Psoas muscle (tissue), 8 donors: Measurements from ENCODE around the gene ARMC12. TPM values are rescaled to one million over a fixed set of nuclear protein-coding genes. Genes with fewer than 3 reads are reported as not detected.

Experiments
- ATAC-seq, 4 donors: fragments of 200-7000 bp; cut with Tn5 transposase; one replicate each; pipeline ENCODE4 v1.9.1; 2020; ENCODE audit warnings: moderate library complexity in 3 of 4, mild to moderate bottlenecking in 2 of 4
- DNase-seq, 2 donors: peaks; one replicate each; pipeline ENCODE4 v3.0.0-alpha.2; 2020
- H3K27ac ChIP-seq: fragments of 200-600 bp; one replicate; pipeline ENCODE4 v1.8.0; 2022
- H3K27me3 ChIP-seq, 3 donors: fragments of 200-600 bp in 1 of 3; one replicate each; pipeline versions ENCODE4 v1.6.1 to v1.8.0; 2013 to 2022; ENCODE audit warnings: low read length in 2 of 3, mild to moderate bottlenecking in 2 of 3, moderate library complexity in 1 of 3; ENCODE audit not compliant: insufficient read depth in 3 of 3
- H3K36me3 ChIP-seq, 2 donors: fragments of 200-600 bp in 1 of 2; one replicate each; pipeline versions ENCODE4 v1.6.1 to v1.8.0; 2013 to 2022; ENCODE audit warnings: low read depth in 1 of 2, mild to moderate bottlenecking in 1 of 2, moderate library complexity in 1 of 2; ENCODE audit not compliant: insufficient read depth in 1 of 2
- H3K4me1 ChIP-seq: fragments of 200-600 bp; one replicate; pipeline ENCODE4 v1.8.0; 2022
- H3K4me3 ChIP-seq: fragments of 200-600 bp; one replicate; pipeline ENCODE4 v1.8.0; 2022; ENCODE audit warnings: mild to moderate bottlenecking
- H3K9me3 ChIP-seq: fragments of 200-600 bp; one replicate; pipeline ENCODE4 v1.8.0; 2022
- CTCF ChIP-seq: fragments of 200-600 bp; IDR thresholded peaks from one replicate; pipeline ENCODE4 v1.8.0; 2022; ENCODE audit warnings: antibody characterized with exemption
- WGBS, 3 donors: extraction: QIAGEN DNeasy Blood & Tissue Kit; methylation state at CpG; one replicate each; pipeline versions ENCODE4 v1.1.6 to v1.1.7; 2013; 5-methylcytosine and 5-hydroxymethylcytosine counted together
- intact Hi-C, 2 donors: fragments of 100-400 bp; cut with DNase I; formaldehyde crosslinking; loops; one replicate each; pipeline versions ENCODE4 v1.11.0 to v1.14.2; 2022
- polyA plus RNA-seq, 3 donors: library from polyadenylated mRNA; stranded (reverse); fragments of 200-250 nt; gene quantifications; one replicate each; pipeline ENCODE4 v1.2.3, GENCODE V29; 2013
- total RNA-seq, 4 donors: library from RNA; stranded (reverse); fragmentation: NEBNext Ultra II Directional in 2 of 4; extraction: Animal tissue kit (Norgen Biotek cat#: 25700) in 2 of 4; gene quantifications; one replicate each; pipeline versions ENCODE4 v1.2.1 to v1.2.4, GENCODE V29; 2021 to 2023
- donor health status: healthy with polysubstance abuse.
- donor health status: DM: no; HTN: no; CAD: no; lungs with moderate emphysema.
- donor health status: Bipolar disorder and iron deficiency.
- donor health status: healthy.
- donor health status: DM: yes; HTN: yes; CAD: no.
- donor health status: DM: no; HTN: no; CAD: no.
- donor health status: DM: no; HTN: no; CAD: no.
- donor health status: DM: yes; HTN: yes; CAD: no.

The ARMC12 gene
- total and polyA plus RNA-seq, 7 donors: 0.25 to 15.5 (median 0.58) TPM; not detected in 2

- ATAC-seq (no peak), DNase-seq (no peak)
- WGBS, 3 donors: 45 to 82% (median 80%) methylated on average over 23 of the region's 23 CpGs
- Histone ChIP-seq H3K27me3 (peaks cover 0 to 57% (median 4%) of the 10 kb centered on the region in 3 donors), H3K36me3 (no peaks in the 10 kb centered on the region), H3K4me3 (no peak overlapping the region), H3K4me1 (no peaks in the 10 kb centered on the region), H3K27ac (no peak overlapping the region), H3K9me3 (no peaks in the 10 kb centered on the region)
- TF ChIP-seq CTCF: no peak
- intact Hi-C loops: no loop called here
These were observed 28.9 kb downstream of the ARMC12 start for GRCh38 chr6:35765739-35766138.

GRCh38 chr6:35769211-35769610 is 32.4 kb downstream of the ARMC12 start:
- H3K4me1 ChIP-seq: no peaks in the 10 kb centered on the region
- no peak for TF ChIP-seq CTCF
- H3K27ac ChIP-seq: no peak overlapping the region
- no peaks in the 10 kb centered on the region for H3K9me3 ChIP-seq
- peaks cover 0 to 28% (median 2%) of the 10 kb centered on the region in 3 donors for H3K27me3 ChIP-seq
- intact Hi-C loops: no loop called here
- no peaks in the 10 kb centered on the region for H3K36me3 ChIP-seq
- DNase-seq (no peak), ATAC-seq (no peak)
- no peak overlapping the region for H3K4me3 ChIP-seq
- 79 to 85% (median 80%) methylated on average over 4 of the region's 4 CpGs for WGBS, 3 donors

GRCh38 chr6:35771343-35771627 is 34.5 kb downstream of the ARMC12 start:
- Histone ChIP-seq H3K36me3 (no peaks in the 10 kb centered on the region), H3K27me3 (peaks cover 0 to 23% (median 3%) of the 10 kb centered on the region in 3 donors), H3K9me3 (no peaks in the 10 kb centered on the region), H3K4me3 (no peak overlapping the region), H3K4me1 (no peaks in the 10 kb centered on the region), H3K27ac (no peak overlapping the region)
- no peak for ATAC-seq
- intact Hi-C loops: no loop called here
- 47 to 56% (median 56%) methylated on average over 5 of the region's 5 CpGs for WGBS, 3 donors
- no peak for DNase-seq
- no peak for TF ChIP-seq CTCF

GRCh38 chr6:35774116-35774794 is 37.4 kb downstream of the ARMC12 start:
- H3K4me3 ChIP-seq: no peak overlapping the region
- DNase-seq (no peak), ATAC-seq (no peak)
- H3K27me3 ChIP-seq: peaks cover 0 to 34% (median 13%) of the 10 kb centered on the region in 3 donors
- H3K9me3 ChIP-seq: no peaks in the 10 kb centered on the region
- 75 to 89% (median 81%) methylated on average over 11 of the region's 11 CpGs for WGBS, 3 donors
- TF ChIP-seq CTCF: no peak
- intact Hi-C loops: no loop called here
- H3K36me3 ChIP-seq: no peaks in the 10 kb centered on the region
- no peaks in the 10 kb centered on the region for H3K4me1 ChIP-seq
- H3K27ac ChIP-seq: no peak overlapping the region

GRCh38 chr6:35775031-35775430 is 38.2 kb downstream of the ARMC12 start:
- Histone ChIP-seq H3K27ac (no peak overlapping the region), H3K9me3 (no peaks in the 10 kb centered on the region), H3K36me3 (no peaks in the 10 kb centered on the region), H3K27me3 (peaks cover 0 to 42% (median 16%) of the 10 kb centered on the region in 3 donors), H3K4me3 (no peak overlapping the region), H3K4me1 (no peaks in the 10 kb centered on the region)
- no peak for TF ChIP-seq CTCF
- WGBS, 3 donors: 64 to 75% (median 73%) methylated on average over 6 of the region's 6 CpGs
- no peak for DNase-seq
- intact Hi-C loops: no loop called here
- no peak for ATAC-seq
